Uterus (tissue), 2 donors: ENCODE data around the gene IL1RAP.

ENCODE experiments used
- CTCF ChIP-seq, 4 experiments: fragments of 200-600 bp in 2 of 4; fragments of 450-650 bp in 2 of 4; sonication (generic) in 2 of 4; IDR thresholded peaks; one replicate each; pipeline ENCODE4 v1.5.1; 2016 to 2019; ENCODE audit warnings: antibody characterized with exemption in 4 of 4, mild to moderate bottlenecking in 2 of 4, moderate library complexity in 1 of 4
- POLR2A ChIP-seq, 2 donors: fragments of 450-650 bp; IDR thresholded peaks; one replicate each; pipeline ENCODE4 v1.6.1; 2016; ENCODE audit warnings: antibody characterized with exemption in 2 of 2, mild to moderate bottlenecking in 1 of 2, moderate library complexity in 1 of 2

DNA sequence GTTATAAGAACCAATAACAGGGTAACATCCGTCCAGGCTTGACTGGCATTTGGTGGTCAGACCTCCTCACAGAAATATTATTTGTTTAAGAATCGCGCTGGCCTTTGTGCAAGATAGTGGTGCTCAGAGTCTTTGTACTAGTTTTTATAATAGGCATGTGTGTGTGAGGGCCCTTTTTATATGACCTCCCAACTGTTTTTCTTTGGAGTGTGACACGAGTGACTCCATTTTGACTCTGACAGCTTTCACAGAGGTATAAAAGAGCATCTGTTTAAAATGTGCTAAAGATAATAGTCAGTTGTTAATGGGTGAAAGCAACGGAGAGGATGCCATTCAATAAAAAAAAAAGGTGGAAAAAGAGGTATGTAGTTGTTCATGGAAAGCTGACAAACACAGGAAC lies 110.4 kb downstream of the IL1RAP start:
- TF ChIP-seq POLR2A (IDR thresholded peaks at IDR 0.05), result no peak
- no peak for TF ChIP-seq CTCF (IDR thresholded peaks at IDR 0.05)
